ENCODE results near the gene BCL2L12.
"Not testable (repeated sequence)": the region's sequence is repeated elsewhere in the genome, so short reads cannot be mapped to it uniquely, and the experiment has no call there.

Gene BCL2L12

GRCh38 chr19:49718991-49719390, 53.3 kb downstream of the BCL2L12 start:
- 91 to 93% methylated on average over 4 to 5 of the region's 6 CpGs for WGBS, 2 experiments (ENCODE audit: insufficient coverage in 2 of 2)
- H3K36me3 ChIP-seq (ENCODE audit: control insufficient read depth, insufficient read depth, low read length): no peaks in the 10 kb centered on the region
- H3K4me1 ChIP-seq (ENCODE audit: control insufficient read depth, insufficient read depth, low read length, poor library complexity, severe bottlenecking): no peaks in the 10 kb centered on the region
- peaks cover 7% of the 10 kb centered on the region for H3K9me3 ChIP-seq (ENCODE audit: control insufficient read depth, low read length)
- no peak overlapping the region for H3K4me3 ChIP-seq (ENCODE audit: extremely low read depth, insufficient read depth, low read length, poor library complexity, severe bottlenecking)
- H3K27ac ChIP-seq (ENCODE audit: low read depth, low read length, severe bottlenecking): no peak overlapping the region

- not testable (repeated sequence) for H3K36me3 ChIP-seq (ENCODE audit: control insufficient read depth, insufficient read depth, low read length); H3K4me1 ChIP-seq (ENCODE audit: control insufficient read depth, insufficient read depth, low read length, poor library complexity, severe bottlenecking); H3K9me3 ChIP-seq (ENCODE audit: control insufficient read depth, low read length); H3K27ac ChIP-seq (ENCODE audit: low read depth, low read length, severe bottlenecking); H3K4me3 ChIP-seq (ENCODE audit: extremely low read depth, insufficient read depth, low read length, poor library complexity, severe bottlenecking)
- 93% methylated on average over 18 to 21 of the region's 22 CpGs for WGBS, 2 experiments (ENCODE audit: insufficient coverage in 2 of 2)
Observed at GRCh38 chr19:49719420-49719819, 53.7 kb downstream of the BCL2L12 start.

Measured in mesodermal cell (in vitro differentiated cells).